ENCODE measurements around the gene NUDT16. TPM values are rescaled to one million over a fixed set of nuclear protein-coding genes. Genes with fewer than 3 reads are reported as not detected.

NUDT16 gene
- total and polyA plus RNA-seq, 2 donors (not counting 1 experiment from before 2014, with no cell fraction given) = 6.0 to 18.8 TPM

DNA sequence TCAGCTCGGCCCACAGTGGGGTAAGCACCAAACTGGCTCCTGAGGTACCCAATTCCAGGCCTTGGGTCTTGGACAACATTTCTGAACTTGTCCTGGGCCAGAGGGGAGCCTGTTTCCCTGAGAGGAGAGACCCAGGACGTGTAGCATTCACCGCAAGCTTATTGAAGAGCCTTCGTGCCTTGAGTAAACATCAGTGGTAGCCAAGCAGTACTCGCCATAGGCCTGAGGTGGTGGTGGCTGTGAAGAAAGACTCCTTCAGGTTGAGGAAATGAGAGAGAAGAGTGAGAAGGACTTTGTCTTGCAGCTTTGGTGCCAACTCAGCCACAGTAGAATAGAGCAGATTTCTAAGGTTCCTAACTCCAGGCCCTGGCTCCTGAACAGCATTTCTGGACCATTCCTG is 50.2 kb downstream of the NUDT16 start:
- H3K9ac ChIP-seq (ENCODE audit: insufficient read depth, low read length) = no peak overlapping the region
- no peak overlapping the region for H3K4me2 ChIP-seq (ENCODE audit: extremely low read depth, insufficient read depth, low read length)

DNA sequence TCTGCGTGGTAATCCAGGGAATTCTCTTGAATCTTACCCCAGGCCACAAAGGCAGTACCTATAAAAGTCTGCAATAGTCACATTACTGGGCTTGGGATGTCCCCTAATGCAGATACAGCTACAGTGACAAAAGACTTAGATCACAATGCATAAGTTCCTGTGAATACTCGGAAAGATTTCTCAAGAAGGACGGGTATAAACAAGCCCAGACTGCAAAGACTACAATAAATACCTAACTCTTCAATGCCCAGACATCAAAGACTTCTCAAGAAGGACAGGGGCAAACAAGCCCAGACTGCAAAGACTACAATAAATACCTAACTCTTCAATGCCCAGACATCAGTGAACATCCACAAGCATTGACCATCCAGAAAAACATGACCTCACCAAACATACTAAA is 50.9 kb downstream of the NUDT16 start:
- DNase-seq (ENCODE audit: low read depth in 2 of 2) = no peak
- no peak for TF ChIP-seq EZH2 (IDR thresholded peaks at IDR 0.05; ENCODE audit: low read length, missing control alignments)
- TF ChIP-seq, protein P1, sequence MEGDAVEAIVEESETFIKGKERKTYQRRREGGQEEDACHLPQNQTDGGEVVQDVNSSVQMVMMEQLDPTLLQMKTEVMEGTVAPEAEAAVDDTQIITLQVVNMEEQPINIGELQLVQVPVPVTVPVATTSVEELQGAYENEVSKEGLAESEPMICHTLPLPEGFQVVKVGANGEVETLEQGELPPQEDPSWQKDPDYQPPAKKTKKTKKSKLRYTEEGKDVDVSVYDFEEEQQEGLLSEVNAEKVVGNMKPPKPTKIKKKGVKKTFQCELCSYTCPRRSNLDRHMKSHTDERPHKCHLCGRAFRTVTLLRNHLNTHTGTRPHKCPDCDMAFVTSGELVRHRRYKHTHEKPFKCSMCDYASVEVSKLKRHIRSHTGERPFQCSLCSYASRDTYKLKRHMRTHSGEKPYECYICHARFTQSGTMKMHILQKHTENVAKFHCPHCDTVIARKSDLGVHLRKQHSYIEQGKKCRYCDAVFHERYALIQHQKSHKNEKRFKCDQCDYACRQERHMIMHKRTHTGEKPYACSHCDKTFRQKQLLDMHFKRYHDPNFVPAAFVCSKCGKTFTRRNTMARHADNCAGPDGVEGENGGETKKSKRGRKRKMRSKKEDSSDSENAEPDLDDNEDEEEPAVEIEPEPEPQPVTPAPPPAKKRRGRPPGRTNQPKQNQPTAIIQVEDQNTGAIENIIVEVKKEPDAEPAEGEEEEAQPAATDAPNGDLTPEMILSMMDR (conservative IDR thresholded peaks at IDR 0.05 in 1 of 2, IDR thresholded peaks at IDR 0.05 in 1 of 2; ENCODE audit: low read depth in 1 of 2, low read length in 2 of 2) = no peak
- Histone ChIP-seq H3K4me1 (ENCODE audit: control insufficient read depth, extremely low read depth, insufficient read depth, low read length) (no peaks in the 10 kb centered on the region), H2AFZ (ENCODE audit: low read length) (no peak overlapping the region), H3K9ac (ENCODE audit: insufficient read depth, low read length) (no peak overlapping the region), H3K4me2 (ENCODE audit: extremely low read depth, insufficient read depth, low read length) (no peak overlapping the region), H3K27ac (ENCODE audit: insufficient read depth, low read length) (no peak overlapping the region), H3K27me3 (ENCODE audit: control insufficient read depth, insufficient read depth, low read length) (no peaks in the 10 kb centered on the region), H4K20me1 (ENCODE audit: control insufficient read depth, extremely low read depth, insufficient read depth, low read length) (no peaks in the 10 kb centered on the region), H3K79me2 (ENCODE audit: control insufficient read depth, insufficient read depth, low read length) (no peaks in the 10 kb centered on the region), H3K36me3 (ENCODE audit: control insufficient read depth, insufficient read depth, low read length) (no peaks in the 10 kb centered on the region), H3K4me3 (replicated peaks in 1 of 4; ENCODE audit: control extremely low read depth in 1 of 4, insufficient read depth in 1 of 4, low read depth in 3 of 4, low read length in 4 of 4) (no peak overlapping the region), H3K9me3 (ENCODE audit: control insufficient read depth, insufficient read depth, low read depth, low read length) (no peaks in the 10 kb centered on the region)

More for the DNA sequence above, 50.2 kb downstream of the NUDT16 start:
- Histone ChIP-seq H3K79me2 (ENCODE audit: control insufficient read depth, insufficient read depth, low read length) (no peaks in the 10 kb centered on the region), H3K27ac (ENCODE audit: insufficient read depth, low read length) (no peak overlapping the region), H4K20me1 (ENCODE audit: control insufficient read depth, extremely low read depth, insufficient read depth, low read length) (no peaks in the 10 kb centered on the region), H3K9me3 (ENCODE audit: control insufficient read depth, insufficient read depth, low read depth, low read length) (no peaks in the 10 kb centered on the region), H3K4me1 (ENCODE audit: control insufficient read depth, extremely low read depth, insufficient read depth, low read length) (no peaks in the 10 kb centered on the region), H3K27me3 (ENCODE audit: control insufficient read depth, insufficient read depth, low read length) (no peaks in the 10 kb centered on the region), H2AFZ (ENCODE audit: low read length) (no peak overlapping the region), H3K36me3 (ENCODE audit: control insufficient read depth, insufficient read depth, low read length) (no peaks in the 10 kb centered on the region), H3K4me3 (replicated peaks in 1 of 4; ENCODE audit: control extremely low read depth in 1 of 4, insufficient read depth in 1 of 4, low read depth in 3 of 4, low read length in 4 of 4) (no peak overlapping the region)
- no peak for DNase-seq (ENCODE audit: low read depth in 2 of 2)
- TF ChIP-seq, protein P1 (conservative IDR thresholded peaks at IDR 0.05 in 1 of 2, IDR thresholded peaks at IDR 0.05 in 1 of 2; ENCODE audit: low read depth in 1 of 2, low read length in 2 of 2) = no peak
- no peak for TF ChIP-seq EZH2 (IDR thresholded peaks at IDR 0.05; ENCODE audit: low read length, missing control alignments)

DNA sequence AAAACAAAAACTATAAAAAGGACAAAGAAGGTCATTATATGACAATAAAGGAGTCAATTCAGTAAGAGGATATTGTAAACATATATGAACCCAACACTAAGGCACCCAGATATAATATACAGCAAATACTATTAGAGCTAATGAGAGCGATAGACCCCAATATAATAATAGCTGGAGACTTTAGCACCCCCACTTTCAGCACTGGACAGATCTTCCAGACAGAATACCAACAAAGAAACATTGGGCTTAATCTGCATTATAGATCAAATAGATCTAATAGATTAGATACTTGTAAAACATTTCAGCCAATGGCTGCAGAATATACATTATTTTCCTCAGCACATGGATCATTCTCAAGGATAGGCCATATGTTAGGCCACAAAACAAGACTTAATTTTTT is 53.4 kb downstream of the NUDT16 start:
- Histone ChIP-seq H3K27me3 (ENCODE audit: control insufficient read depth, insufficient read depth, low read length) (no peaks in the 10 kb centered on the region), H3K27ac (ENCODE audit: insufficient read depth, low read length) (no peak overlapping the region), H3K9me3 (ENCODE audit: control insufficient read depth, insufficient read depth, low read depth, low read length) (no peaks in the 10 kb centered on the region), H4K20me1 (ENCODE audit: control insufficient read depth, extremely low read depth, insufficient read depth, low read length) (no peaks in the 10 kb centered on the region), H3K79me2 (ENCODE audit: control insufficient read depth, insufficient read depth, low read length) (no peaks in the 10 kb centered on the region), H3K36me3 (ENCODE audit: control insufficient read depth, insufficient read depth, low read length) (no peaks in the 10 kb centered on the region), H3K4me3 (replicated peaks in 1 of 4; ENCODE audit: control extremely low read depth in 1 of 4, insufficient read depth in 1 of 4, low read depth in 3 of 4, low read length in 4 of 4) (no peak overlapping the region), H3K9ac (ENCODE audit: insufficient read depth, low read length) (no peak overlapping the region), H3K4me2 (ENCODE audit: extremely low read depth, insufficient read depth, low read length) (no peak overlapping the region), H2AFZ (ENCODE audit: low read length) (no peak overlapping the region), H3K4me1 (ENCODE audit: control insufficient read depth, extremely low read depth, insufficient read depth, low read length) (no peaks in the 10 kb centered on the region)
- no peak for DNase-seq (ENCODE audit: low read depth in 2 of 2)
- no peak for TF ChIP-seq EZH2 (IDR thresholded peaks at IDR 0.05; ENCODE audit: low read length, missing control alignments)
- TF ChIP-seq, protein P1 (conservative IDR thresholded peaks at IDR 0.05 in 1 of 2, IDR thresholded peaks at IDR 0.05 in 1 of 2; ENCODE audit: low read depth in 1 of 2, low read length in 2 of 2) = no peak

Other genes with a start within 250 kb of the NUDT16 start
- gene MRPL3, start 121.2 kb downstream of the NUDT16 start, total RNA-seq = 80.1 and 81.4 TPM in 2 replicates
- 141 and 157 TPM in 2 replicates for gene MRPL3, start 121.2 kb downstream of the NUDT16 start, polyA plus RNA-seq

All from fibroblast of lung (primary cell).